CD4-positive, alpha-beta T cell treated with Interleukin-2 at 100 ng/mL for 4 hours (primary cell): ENCODE data around the gene PTGES.

Source experiments
- DNase-seq: peaks from one replicate; pipeline ENCODE4 v3.0.0-alpha.2; 2020; ENCODE audit warnings: low spot score

PTGES gene

DNA sequence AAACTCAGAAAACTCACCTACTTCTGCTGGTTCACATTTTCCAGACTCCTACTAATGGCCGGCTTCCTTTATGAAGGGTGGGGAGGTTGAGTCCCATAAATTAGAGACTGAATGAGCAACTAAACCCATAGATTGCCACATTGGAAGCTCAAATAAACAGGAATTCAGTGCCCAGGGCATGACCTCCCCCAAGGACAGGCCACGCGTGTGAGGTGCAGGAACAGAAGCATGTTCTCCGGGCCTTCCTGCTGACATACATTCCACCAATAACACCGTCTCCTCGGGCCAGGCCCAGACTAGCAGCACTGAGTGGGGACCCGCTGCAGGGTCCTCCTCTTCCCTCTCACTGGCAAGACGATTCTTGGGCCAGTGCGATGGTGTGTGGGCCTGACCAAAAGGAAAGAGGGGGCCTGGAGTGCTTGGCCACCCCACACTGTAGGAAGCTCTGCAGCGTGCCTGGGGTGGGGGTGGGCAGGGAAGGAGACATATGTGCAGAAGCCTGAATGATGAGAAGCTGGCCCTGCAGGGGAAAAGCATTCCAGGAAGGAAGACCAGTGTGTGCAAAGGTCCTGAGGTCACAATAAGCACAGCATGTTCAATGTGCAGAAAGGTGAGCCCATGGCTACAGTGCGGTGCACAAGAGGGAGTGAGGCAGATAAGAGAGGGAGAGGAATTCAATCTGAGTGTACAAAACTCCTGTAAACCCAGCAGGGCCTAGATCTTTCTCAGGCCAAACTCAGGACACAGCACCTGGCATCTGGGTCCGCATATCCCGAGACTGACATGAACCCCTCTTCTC is 12.0 kb downstream of the PTGES start:
- DNase-seq, result no peak

GRCh38 chr9:129740174-129740573 is 12.7 kb downstream of the PTGES start:
- no peak for DNase-seq

DNA sequence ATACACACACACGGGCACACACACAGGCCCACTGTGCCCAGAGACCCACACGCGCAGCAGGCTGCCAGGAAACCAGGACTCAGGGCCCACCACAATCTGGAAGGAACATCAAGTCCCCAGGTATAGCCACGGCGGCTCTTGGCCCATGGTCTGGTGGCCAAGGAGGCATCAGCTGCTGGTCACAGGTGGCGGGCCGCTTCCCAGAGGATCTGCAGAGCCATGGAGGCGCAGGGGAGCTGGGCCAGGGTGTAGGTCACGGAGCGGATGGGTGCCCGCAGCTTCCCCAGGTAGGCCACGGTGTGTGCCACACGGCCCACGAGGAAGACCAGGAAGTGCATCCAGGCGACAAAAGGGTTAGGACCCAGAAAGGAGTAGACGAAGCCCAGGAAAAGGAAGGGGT is 13.4 kb downstream of the PTGES start:
- DNase-seq, result no peak

DNA sequence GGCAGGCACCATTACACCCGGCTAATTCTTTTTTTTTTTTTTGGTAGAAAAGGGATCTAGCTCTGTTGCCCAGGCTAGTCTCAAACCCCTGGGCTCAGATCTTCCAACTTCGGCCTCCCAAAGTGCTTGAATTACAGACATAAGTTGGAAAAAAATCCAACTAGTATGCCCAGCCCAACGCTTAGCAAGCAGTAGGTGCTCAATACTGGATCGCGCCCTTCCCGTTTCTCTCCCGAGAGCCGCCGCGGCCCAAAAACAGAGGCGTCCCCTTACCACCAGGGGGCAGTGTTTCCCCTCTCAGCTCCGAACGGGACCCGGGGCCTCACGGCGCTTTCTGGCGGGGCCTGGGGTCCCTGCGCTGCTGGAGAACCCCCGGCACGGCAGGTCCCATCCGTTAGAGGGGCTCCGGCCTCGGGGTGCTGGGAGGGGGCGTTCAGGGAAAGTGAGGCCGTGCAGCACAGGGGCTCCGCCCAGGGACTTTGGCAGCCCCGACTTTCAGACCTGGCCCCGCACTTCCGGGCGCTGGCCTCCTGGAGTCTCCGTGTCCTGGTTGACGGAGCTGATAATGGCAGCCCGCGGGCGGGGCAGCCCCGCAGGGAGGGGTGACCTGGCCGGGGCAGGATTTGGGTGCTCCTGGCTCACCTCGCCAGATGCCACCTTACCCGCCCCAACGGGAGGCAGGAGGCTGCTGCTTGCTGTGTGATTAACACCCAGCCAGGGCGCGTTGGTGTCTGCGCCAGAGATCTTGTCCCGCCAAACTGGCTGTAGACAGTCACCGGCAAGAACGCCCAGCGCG is 15.2 kb downstream of the PTGES start:
- peak; percentile 86 for DNase-seq

GRCh38 chr9:129736334-129736733 is 16.5 kb downstream of the PTGES start:
- DNase-seq, result no peak

- DNase-seq, result no peak
Observed at GRCh38 chr9:129735546-129735945, 17.3 kb downstream of the PTGES start.

DNA sequence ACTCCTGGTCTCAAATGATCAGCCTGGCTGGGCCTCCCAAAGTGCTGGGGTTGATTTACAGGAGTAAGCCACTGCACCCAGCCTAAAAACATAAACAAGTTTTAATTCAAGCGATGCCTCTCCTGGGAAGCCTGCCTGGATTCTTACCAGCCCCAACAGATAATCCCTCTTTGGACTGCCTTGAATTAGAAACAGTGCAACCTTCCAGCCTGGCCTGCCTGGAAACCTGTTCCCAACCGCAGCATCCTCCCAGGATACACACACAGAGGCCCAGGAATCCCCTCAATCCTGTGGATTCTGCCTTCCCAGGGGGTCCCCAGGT is 19.2 kb downstream of the PTGES start:
- no peak for DNase-seq

DNA sequence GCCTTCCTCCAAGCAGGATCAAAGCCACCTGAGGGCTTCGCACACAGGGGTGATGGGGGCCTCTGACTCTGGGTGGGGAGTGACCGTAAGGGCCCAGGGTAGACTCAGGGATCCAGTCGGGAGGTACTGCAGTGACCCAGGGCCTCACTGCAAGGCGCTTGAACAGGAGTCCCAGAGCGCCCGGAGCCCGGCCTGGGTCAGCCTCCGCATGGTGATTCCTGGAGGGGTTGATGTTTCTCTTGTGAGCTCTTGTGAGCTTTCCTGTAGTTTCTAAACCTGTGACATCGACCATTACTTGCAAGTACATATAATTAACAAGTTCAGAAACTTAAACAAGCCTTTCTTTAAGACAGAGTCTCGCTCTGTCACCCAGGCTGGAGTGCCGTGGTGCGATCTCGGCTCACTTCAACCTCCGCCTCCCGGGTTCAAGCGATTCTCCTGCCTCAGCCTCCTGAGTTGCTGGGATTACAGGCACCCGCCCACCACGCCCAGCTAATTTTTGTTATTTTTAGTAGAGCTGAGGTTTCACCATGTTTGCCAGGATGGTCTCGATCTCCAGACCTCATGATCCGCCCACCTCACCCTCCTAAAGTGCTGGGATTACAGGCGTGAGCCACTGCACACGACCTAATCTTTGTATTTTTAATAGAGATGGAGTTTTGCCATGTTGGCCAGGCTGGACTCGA is 19.8 kb downstream of the PTGES start:
- no peak for DNase-seq

DNA sequence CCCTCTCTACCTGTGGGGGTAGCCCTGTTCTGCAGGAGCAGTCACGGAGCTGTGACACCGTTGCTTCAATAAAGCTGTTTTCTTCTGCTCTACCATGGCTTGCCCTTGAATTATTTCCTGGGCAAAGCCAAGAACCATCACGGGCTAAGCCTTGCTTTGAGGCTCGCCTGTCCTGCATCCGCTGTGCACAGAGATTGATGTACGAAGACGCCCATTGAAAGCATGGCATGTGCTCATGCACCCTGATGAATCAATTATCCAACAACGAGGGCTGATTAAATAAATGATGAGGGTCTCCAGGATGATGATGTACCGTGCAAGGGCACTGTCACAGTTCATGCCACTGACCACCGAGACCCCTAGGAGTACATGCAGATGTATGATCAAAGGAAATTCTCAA is 20.7 kb downstream of the PTGES start:
- DNase-seq, result no peak

GRCh38 chr9:129731477-129732085 is 21.3 kb downstream of the PTGES start:
- no peak for DNase-seq

- DNase-seq, result no peak
Observed at GRCh38 chr9:129728744-129729143, 24.1 kb downstream of the PTGES start.

GRCh38 chr9:129726322-129727160 is 26.3 kb downstream of the PTGES start:
- peak; percentile 52 for DNase-seq

- DNase-seq, result no peak
Observed at GRCh38 chr9:129725795-129726251, 27.0 kb downstream of the PTGES start.

DNA sequence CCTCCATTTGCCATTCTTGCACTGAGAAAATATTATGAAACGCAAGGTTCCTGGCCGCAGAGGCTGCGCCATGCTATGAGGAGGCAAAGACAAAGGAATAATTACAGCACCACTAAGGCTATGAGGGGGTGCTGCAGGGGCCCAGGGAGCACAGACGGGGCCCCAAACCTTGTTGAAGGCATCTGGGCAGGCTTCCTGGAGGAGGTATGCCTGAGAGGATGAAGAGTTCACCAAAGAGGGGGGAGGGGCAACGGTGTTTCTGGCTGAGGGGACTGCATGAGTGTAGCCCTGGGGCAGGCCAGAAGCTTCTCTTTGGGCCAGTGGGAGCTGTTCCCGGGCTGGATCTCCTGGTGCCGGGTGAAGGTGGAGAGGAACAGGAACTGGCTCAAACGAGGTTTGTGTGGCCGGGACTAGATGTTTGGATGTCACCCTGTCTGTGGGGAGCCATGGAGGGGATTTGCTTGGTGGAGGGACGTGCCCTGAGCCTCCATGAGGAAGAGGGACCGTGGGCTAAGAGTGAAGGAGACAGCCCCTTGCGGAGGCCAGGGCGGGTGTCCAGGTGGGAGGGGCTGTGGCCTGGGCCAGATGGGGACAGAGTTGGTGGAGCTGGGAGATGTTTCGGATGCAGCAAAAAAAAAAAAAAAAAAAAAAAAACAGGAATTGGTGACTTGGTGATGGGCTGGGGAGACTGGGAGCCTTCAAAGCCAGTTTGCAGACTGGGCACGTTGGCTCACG is 28.2 kb downstream of the PTGES start:
- no peak for DNase-seq

- no peak for DNase-seq
Observed at GRCh38 chr9:129722913-129723312, 29.9 kb downstream of the PTGES start.

DNA sequence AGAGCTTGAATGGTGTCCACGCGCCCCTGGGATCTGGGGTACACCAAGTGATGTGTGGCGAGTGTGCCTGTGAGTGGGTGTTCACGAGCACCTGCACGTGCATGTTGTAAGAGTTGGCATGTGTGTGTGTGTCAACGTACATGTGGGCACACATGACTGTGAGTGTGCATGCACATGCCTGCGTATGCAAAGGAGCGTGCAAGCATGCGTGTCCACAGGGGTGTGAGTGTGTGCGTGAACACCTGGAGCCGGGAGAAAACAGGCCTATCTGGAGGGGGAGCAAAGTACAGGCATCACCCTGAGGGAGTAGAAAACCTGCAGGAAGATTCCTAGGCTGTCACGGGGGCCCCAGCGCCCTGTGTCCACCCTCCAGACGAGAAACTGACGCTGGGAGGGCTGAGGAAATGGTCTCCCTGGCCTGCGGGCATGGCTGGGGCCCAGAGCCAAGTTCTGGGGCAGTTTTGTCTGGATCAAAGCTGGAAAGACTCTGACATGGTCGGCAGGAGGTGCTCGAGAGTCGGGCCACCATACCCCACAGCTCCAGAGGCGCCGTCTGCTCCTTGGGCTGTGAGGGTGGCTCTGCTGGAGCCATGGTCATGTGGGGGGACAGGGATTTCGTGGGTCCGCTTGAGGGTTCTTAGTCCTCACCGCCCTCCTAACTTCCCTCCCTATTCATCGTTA is 31.8 kb downstream of the PTGES start:
- DNase-seq, result no peak

DNA sequence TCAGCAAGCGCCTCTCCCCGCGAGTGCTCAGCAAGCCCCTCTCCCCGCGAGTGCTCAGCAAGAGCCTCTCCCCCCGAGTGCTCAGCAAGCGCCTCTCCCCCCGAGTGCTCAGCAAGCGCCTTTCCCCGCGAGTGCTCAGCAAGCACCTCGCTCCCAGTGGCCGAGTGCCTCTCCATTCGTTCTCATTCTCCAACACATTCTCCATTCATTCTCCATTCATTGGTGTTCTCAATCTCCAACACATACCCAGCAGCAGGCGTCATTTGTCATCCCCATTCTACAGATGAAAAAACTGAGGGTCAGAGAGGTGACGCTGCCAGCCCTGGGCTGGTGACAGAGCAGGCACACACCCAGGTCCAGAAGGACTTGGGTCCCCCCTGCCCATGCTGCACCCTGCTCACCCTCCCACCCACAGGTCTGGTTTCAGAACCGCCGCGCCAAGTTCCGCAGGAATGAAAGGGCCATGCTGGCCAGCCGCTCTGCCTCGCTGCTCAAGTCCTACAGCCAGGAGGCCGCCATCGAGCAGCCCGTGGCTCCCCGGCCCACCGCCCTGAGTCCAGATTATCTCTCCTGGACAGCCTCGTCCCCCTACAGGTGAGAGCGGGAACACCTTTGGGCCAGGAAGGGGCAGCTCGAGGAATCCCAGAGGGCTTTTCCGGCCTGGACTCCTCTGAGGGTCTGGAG is 32.5 kb downstream of the PTGES start:
- DNase-seq, result no peak

- DNase-seq, result no peak
Observed at GRCh38 chr9:129719135-129719534, 33.7 kb downstream of the PTGES start.

- DNase-seq, result no peak
Observed at GRCh38 chr9:129718647-129719046, 34.2 kb downstream of the PTGES start.

GRCh38 chr9:129717991-129718390 is 34.9 kb downstream of the PTGES start:
- no peak for DNase-seq
